ENCODE results near the gene SS18L1. TPM values are rescaled to one million over a fixed set of nuclear protein-coding genes. Genes with fewer than 3 reads are reported as not detected.

SS18L1 gene
- total RNA-seq, 2 experiments from 2014 or later, result 17.0 to 17.7 TPM

DNA sequence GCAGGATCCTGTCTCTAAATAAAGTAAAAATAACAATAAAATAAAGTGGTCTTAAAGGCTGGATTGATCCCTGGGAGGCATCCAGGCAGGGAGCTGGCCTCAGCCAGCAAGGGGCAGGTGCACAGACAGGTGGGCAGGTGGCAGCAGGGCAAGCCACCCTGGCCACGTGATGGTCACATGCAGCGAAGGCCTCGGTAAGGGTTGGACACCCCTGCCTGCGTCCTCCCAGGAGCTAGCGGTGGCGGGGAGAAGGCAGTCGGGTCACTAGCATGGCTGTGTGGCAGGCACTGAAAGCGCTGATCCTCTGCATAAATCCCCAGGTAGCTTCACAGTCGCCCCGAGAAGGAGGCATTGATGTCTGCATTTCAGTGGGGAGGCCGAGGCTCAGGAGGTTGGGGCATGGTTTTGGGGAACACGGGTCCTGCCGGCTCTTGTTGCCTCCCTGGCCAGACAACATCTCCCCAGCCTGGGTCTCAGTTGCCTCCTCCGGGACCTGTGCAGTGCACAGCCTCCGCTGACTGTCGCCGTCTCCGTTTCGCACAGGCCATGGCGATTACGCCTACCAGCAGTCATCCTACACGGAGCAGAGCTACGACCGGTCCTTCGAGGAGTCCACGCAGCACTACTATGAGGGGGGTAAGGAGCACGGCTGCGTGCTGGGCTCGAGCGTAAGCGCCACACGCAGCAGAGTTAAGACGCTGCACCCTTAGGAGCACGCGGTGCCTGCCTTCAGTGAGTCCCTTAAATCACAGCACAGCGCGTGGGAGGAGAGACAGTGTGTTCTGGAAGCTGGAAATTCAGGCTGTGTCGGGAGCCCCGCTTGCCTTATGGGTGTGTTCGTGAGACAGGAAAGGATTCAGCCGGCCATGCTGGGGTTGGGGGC is 21.6 kb downstream of the SS18L1 start:
- H3K4me1 ChIP-seq (ENCODE audit: insufficient read depth, low read length, poor library complexity, severe bottlenecking), result no peaks in the 10 kb centered on the region
- H3K27ac ChIP-seq (ENCODE audit: low read depth, low read length, poor library complexity, severe bottlenecking), result no peak overlapping the region
- H3K9me3 ChIP-seq (ENCODE audit: low read length), result no peaks in the 10 kb centered on the region
- DNase-seq (ENCODE audit: low spot score), result no peak
- TF ChIP-seq EZH2phosphoT487 (IDR thresholded peaks at IDR 0.05; ENCODE audit: borderline replicate concordance, low read depth, low read length), result no peak
- TF ChIP-seq, protein P1, sequence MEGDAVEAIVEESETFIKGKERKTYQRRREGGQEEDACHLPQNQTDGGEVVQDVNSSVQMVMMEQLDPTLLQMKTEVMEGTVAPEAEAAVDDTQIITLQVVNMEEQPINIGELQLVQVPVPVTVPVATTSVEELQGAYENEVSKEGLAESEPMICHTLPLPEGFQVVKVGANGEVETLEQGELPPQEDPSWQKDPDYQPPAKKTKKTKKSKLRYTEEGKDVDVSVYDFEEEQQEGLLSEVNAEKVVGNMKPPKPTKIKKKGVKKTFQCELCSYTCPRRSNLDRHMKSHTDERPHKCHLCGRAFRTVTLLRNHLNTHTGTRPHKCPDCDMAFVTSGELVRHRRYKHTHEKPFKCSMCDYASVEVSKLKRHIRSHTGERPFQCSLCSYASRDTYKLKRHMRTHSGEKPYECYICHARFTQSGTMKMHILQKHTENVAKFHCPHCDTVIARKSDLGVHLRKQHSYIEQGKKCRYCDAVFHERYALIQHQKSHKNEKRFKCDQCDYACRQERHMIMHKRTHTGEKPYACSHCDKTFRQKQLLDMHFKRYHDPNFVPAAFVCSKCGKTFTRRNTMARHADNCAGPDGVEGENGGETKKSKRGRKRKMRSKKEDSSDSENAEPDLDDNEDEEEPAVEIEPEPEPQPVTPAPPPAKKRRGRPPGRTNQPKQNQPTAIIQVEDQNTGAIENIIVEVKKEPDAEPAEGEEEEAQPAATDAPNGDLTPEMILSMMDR (conservative IDR thresholded peaks at IDR 0.05; ENCODE audit: low read length), result no peak
- H3K9me2 ChIP-seq (ENCODE audit: insufficient read depth, low read length), result no peaks in the 10 kb centered on the region
- peaks cover 21% of the 10 kb centered on the region for H3K36me3 ChIP-seq (ENCODE audit: insufficient read depth, low read length)
- intact Hi-C loops (cut with micrococcal nuclease; ENCODE audit: unreplicated experiment), result no loop called here
- no peak overlapping the region for H3K4me3 ChIP-seq (ENCODE audit: low read depth, low read length, poor library complexity, severe bottlenecking)
- BruUV-seq (replicated peaks), result no TSS peak
- H3K4me2 ChIP-seq (ENCODE audit: low read length), result no peak overlapping the region
- POLR2A ChIA-PET, result no interaction called here
- no peak overlapping the region for H2AFZ ChIP-seq (ENCODE audit: low read length)
- H3K79me2 ChIP-seq (ENCODE audit: insufficient read depth, low read depth, low read length), result no peaks in the 10 kb centered on the region
- no peaks in the 10 kb centered on the region for H4K20me1 ChIP-seq (ENCODE audit: insufficient read depth, low read length)
- CTCF ChIA-PET (ENCODE audit: unreplicated experiment), result no interaction called here

DNA sequence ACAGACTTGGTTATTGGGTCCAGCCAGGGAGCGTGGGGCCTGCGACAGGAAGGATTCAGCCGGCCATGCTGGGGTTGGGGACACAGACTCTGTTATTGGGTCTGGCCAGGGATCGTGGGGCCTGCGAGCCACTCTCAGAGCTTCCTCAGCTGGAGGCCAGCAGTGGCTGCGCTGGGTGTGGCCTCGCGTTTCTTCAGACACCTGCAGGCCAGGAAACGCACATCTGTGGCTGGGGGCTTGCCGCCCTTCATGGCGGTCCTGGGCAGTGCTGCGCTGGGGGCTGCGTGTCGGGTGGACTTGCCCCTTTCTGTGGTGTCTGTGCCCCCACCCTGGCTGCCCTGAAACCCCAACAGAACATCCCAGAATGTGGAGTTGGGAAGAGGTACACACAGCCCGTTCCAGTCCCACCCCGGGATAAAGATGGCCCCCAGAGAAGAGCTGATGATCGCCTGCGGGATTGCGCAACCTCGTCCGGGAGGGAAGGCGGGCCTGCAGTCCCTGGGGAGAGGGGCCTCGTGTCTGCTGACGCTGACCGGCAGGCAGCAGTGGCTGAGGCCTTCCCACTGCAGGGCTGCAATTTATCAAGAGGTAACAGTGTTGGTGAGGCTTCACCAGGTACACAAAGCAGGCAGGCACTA is 22.3 kb downstream of the SS18L1 start:
- H3K79me2 ChIP-seq (ENCODE audit: insufficient read depth, low read depth, low read length), result no peaks in the 10 kb centered on the region
- H3K27ac ChIP-seq (ENCODE audit: low read depth, low read length, poor library complexity, severe bottlenecking), result no peak overlapping the region
- BruUV-seq (replicated peaks), result no TSS peak
- TF ChIP-seq, protein P1 (conservative IDR thresholded peaks at IDR 0.05; ENCODE audit: low read length), result no peak
- TF ChIP-seq EZH2phosphoT487 (IDR thresholded peaks at IDR 0.05; ENCODE audit: borderline replicate concordance, low read depth, low read length), result no peak
- POLR2A ChIA-PET, result no interaction called here
- H4K20me1 ChIP-seq (ENCODE audit: insufficient read depth, low read length), result no peaks in the 10 kb centered on the region
- peaks cover 21% of the 10 kb centered on the region for H3K36me3 ChIP-seq (ENCODE audit: insufficient read depth, low read length)
- H3K4me3 ChIP-seq (ENCODE audit: low read depth, low read length, poor library complexity, severe bottlenecking), result no peak overlapping the region
- no peaks in the 10 kb centered on the region for H3K9me2 ChIP-seq (ENCODE audit: insufficient read depth, low read length)
- no peak for DNase-seq (ENCODE audit: low spot score)
- CTCF ChIA-PET (ENCODE audit: unreplicated experiment), result no interaction called here
- no peak overlapping the region for H2AFZ ChIP-seq (ENCODE audit: low read length)
- no peaks in the 10 kb centered on the region for H3K4me1 ChIP-seq (ENCODE audit: insufficient read depth, low read length, poor library complexity, severe bottlenecking)
- H3K9me3 ChIP-seq (ENCODE audit: low read length), result no peaks in the 10 kb centered on the region
- H3K4me2 ChIP-seq (ENCODE audit: low read length), result no peak overlapping the region
- intact Hi-C loops (cut with micrococcal nuclease; ENCODE audit: unreplicated experiment), result no loop called here

DNA sequence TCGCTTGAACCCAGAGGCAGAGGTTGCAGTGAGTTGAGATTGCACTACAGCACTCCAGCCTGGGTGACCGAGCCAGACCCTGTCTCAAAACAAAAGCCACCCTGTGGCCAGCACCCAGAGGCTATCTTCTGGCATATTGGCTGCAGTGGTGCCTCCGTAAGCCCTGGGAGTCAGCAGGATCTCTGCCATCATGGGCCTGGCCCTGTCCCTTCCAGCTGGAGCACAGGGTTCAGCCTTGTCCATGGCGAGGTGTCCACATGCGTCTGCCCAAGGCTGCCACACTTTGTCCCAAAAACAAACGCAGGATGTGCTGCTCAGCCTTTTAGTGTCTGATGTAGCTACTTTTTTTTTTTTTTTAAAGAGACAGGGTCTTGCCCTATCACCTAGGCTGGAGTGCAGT is 23.9 kb downstream of the SS18L1 start:
- H3K36me3 ChIP-seq (ENCODE audit: insufficient read depth, low read length), result peaks cover 16% of the 10 kb centered on the region

More for the DNA sequence above, 23.9 kb downstream of the SS18L1 start:
- H2AFZ ChIP-seq (ENCODE audit: low read length), result no peak overlapping the region
- ChIA-PET CTCF (ENCODE audit: unreplicated experiment) (no interaction called here), POLR2A (no interaction called here)
- H3K4me1 ChIP-seq (ENCODE audit: insufficient read depth, low read length, poor library complexity, severe bottlenecking), result no peaks in the 10 kb centered on the region
- H3K9me2 ChIP-seq (ENCODE audit: insufficient read depth, low read length), result no peaks in the 10 kb centered on the region
- TF ChIP-seq, protein P1 (conservative IDR thresholded peaks at IDR 0.05; ENCODE audit: low read length), result no peak
- H4K20me1 ChIP-seq (ENCODE audit: insufficient read depth, low read length), result no peaks in the 10 kb centered on the region
- H3K9me3 ChIP-seq (ENCODE audit: low read length), result no peaks in the 10 kb centered on the region
- no peaks in the 10 kb centered on the region for H3K79me2 ChIP-seq (ENCODE audit: insufficient read depth, low read depth, low read length)
- no peak overlapping the region for H3K27ac ChIP-seq (ENCODE audit: low read depth, low read length, poor library complexity, severe bottlenecking)
- DNase-seq (ENCODE audit: low spot score), result no peak
- H3K4me3 ChIP-seq (ENCODE audit: low read depth, low read length, poor library complexity, severe bottlenecking), result no peak overlapping the region
- intact Hi-C loops (cut with micrococcal nuclease; ENCODE audit: unreplicated experiment), result no loop called here
- no peak overlapping the region for H3K4me2 ChIP-seq (ENCODE audit: low read length)
- BruUV-seq (replicated peaks), result no TSS peak

All from OCI-LY7 (cell line).